PC-9 (cell line): ENCODE results near the gene GPD1L. TPM values are rescaled to one million over a fixed set of nuclear protein-coding genes. Genes with fewer than 3 reads are reported as not detected.

Experiments used
- BruUV-seq: library from RNA; stranded (reverse); fragments of 400-500 nt; replicated peaks from 2 replicates; lab custom pipeline; 2021; lab: Mats Ljungman, UMichigan
- CTCF ChIA-PET: fragments of 300-600 bp; sonication (Branson Sonifier 250); formaldehyde crosslinking; loops from one replicate; lab custom pipeline; 2022; ENCODE audit warnings: antibody characterized with exemption; lab: Charles Lee
- POLR2A ChIA-PET: fragments of 300-600 bp; sonication (Branson Sonifier 250); formaldehyde crosslinking; loops from one replicate; lab custom pipeline; 2022; ENCODE audit warnings: antibody characterized with exemption; ENCODE audit not compliant: unreplicated experiment; lab: Charles Lee
- DNase-seq, 2 experiments: peaks; one replicate each; pipeline versions ENCODE4 v3.0.0 to v3.0.0-alpha.2; 2015 to 2022; ENCODE audit warnings: mixed read lengths in 1 of 2
- H2AFZ ChIP-seq: fragments of 200-600 bp; sonication (generic); 2 replicates; pipeline ENCODE4 v1.8.1; 2017; ENCODE audit warnings: antibody characterized with exemption
- H3F3A ChIP-seq: fragments of 200-600 bp; sonication (generic); 2 replicates; pipeline ENCODE4 v1.8.1; 2017; ENCODE audit warnings: antibody characterized with exemption, mild to moderate bottlenecking, low read depth; ENCODE audit not compliant: insufficient read depth
- H3K27ac ChIP-seq: fragments of 200-600 bp; sonication (generic); 2 replicates; pipeline ENCODE4 v1.6.1; 2016; ENCODE audit warnings: mixed run types
- H3K27me3 ChIP-seq: fragments of 200-600 bp; sonication (generic); 2 replicates; pipeline ENCODE4 v1.6.1; 2016; ENCODE audit warnings: low read depth, mixed run types; ENCODE audit not compliant: insufficient read depth
- H3K36me3 ChIP-seq: fragments of 200-600 bp; sonication (generic); 2 replicates; pipeline ENCODE4 v1.6.1; 2016; ENCODE audit warnings: low read depth, mixed run types
- H3K4me1 ChIP-seq: fragments of 200-600 bp; sonication (generic); replicated peaks from 2 replicates; pipeline ENCODE4 v1.6.1; 2016; ENCODE audit warnings: mixed run types; ENCODE audit not compliant: insufficient read depth
- H3K4me2 ChIP-seq: fragments of 200-600 bp; sonication (generic); 2 replicates; pipeline ENCODE4 v1.6.1; 2017; ENCODE audit warnings: mixed run types
- H3K4me3 ChIP-seq: fragments of 200-600 bp; sonication (generic); 2 replicates; pipeline ENCODE4 v1.6.1; 2016; ENCODE audit warnings: mixed run types
- H3K79me2 ChIP-seq: fragments of 200-600 bp; sonication (generic); 2 replicates; pipeline ENCODE4 v1.6.1; 2017; ENCODE audit warnings: low read depth, mixed run types
- H3K9me2 ChIP-seq: fragments of 200-600 bp; sonication (generic); 2 replicates; pipeline ENCODE4 v1.8.1; 2017; ENCODE audit warnings: mild to moderate bottlenecking; ENCODE audit not compliant: insufficient read depth
- H3K9me3 ChIP-seq: fragments of 200-600 bp; sonication (generic); 2 replicates; pipeline ENCODE4 v1.8.1; 2016; ENCODE audit warnings: low read depth; ENCODE audit not compliant: insufficient read depth
- H4K20me1 ChIP-seq: fragments of 200-600 bp; sonication (generic); 2 replicates; pipeline ENCODE4 v1.8.1; 2017; ENCODE audit not compliant: insufficient read depth
- EZH2 ChIP-seq: fragments of 200-600 bp; sonication (generic); IDR thresholded peaks from 2 replicates; pipeline ENCODE4 v1.8.0; 2017; ENCODE audit warnings: antibody characterized with exemption, low read depth
- intact Hi-C: fragments of 100-400 bp; cut with micrococcal nuclease; formaldehyde crosslinking; loops from one replicate; pipeline ENCODE4 v1.10.0; 2022; ENCODE audit not compliant: unreplicated experiment
- total RNA-seq: library from RNA; stranded (reverse); gene quantifications from 2 replicates; pipeline ENCODE4 v1.2.3, GENCODE V29; 2021
- TF ChIP-seq, protein P1 (sequence below): fragments of 200-600 bp; sonication (generic); conservative IDR thresholded peaks from 2 replicates; pipeline ENCODE4 v1.6.1; 2017; ENCODE audit warnings: mixed run types, antibody characterized with exemption, mild to moderate bottlenecking, moderate library complexity

GPD1L gene
- total RNA-seq, 1 experiment from 2014 or later, result 10.3 TPM

DNA sequence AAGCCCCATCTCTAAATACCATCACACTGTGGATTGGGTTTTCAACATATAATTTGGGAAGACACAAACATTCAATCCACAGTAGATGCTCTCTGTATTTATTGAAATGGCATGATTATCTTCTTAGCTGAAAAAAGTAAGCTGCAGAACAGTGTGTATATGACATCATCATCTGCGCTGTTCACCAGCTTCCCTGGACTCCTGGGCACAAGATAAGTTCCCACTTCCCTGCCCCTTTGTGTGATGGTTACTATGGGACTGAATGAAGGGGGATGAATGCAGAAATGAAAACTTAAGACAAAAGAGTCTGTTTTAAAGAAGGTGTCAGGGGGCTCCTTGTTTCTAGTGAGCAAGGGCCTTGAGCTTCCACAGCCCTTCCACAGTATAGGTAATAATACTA, 20.0 kb upstream of the GPD1L start:
- H3K9me2 ChIP-seq, result no peaks in the 10 kb centered on the region
- no peaks in the 10 kb centered on the region for H3K79me2 ChIP-seq
- H3K4me1 ChIP-seq, result peaks cover 9% of the 10 kb centered on the region; the same call in 1 of the 2 replicates
- no peaks in the 10 kb centered on the region for H4K20me1 ChIP-seq
- intact Hi-C loops, result no loop called here
- H3K9me3 ChIP-seq, result no peaks in the 10 kb centered on the region
- H3F3A ChIP-seq, result no peaks in the 10 kb centered on the region
- ChIA-PET CTCF (no interaction called here), POLR2A (no interaction called here)
- H3K36me3 ChIP-seq, result no peaks in the 10 kb centered on the region
- no peak overlapping the region for H3K4me3 ChIP-seq
- H3K4me2 ChIP-seq, result no peak overlapping the region
- no peak overlapping the region for H3K27ac ChIP-seq
- DNase-seq, result no peak
- H2AFZ ChIP-seq, result no peak overlapping the region
- no TSS peak for BruUV-seq
- no peaks in the 10 kb centered on the region for H3K27me3 ChIP-seq
- TF ChIP-seq EZH2, result no peak
- TF ChIP-seq, protein P1, sequence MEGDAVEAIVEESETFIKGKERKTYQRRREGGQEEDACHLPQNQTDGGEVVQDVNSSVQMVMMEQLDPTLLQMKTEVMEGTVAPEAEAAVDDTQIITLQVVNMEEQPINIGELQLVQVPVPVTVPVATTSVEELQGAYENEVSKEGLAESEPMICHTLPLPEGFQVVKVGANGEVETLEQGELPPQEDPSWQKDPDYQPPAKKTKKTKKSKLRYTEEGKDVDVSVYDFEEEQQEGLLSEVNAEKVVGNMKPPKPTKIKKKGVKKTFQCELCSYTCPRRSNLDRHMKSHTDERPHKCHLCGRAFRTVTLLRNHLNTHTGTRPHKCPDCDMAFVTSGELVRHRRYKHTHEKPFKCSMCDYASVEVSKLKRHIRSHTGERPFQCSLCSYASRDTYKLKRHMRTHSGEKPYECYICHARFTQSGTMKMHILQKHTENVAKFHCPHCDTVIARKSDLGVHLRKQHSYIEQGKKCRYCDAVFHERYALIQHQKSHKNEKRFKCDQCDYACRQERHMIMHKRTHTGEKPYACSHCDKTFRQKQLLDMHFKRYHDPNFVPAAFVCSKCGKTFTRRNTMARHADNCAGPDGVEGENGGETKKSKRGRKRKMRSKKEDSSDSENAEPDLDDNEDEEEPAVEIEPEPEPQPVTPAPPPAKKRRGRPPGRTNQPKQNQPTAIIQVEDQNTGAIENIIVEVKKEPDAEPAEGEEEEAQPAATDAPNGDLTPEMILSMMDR, result no peak

DNA sequence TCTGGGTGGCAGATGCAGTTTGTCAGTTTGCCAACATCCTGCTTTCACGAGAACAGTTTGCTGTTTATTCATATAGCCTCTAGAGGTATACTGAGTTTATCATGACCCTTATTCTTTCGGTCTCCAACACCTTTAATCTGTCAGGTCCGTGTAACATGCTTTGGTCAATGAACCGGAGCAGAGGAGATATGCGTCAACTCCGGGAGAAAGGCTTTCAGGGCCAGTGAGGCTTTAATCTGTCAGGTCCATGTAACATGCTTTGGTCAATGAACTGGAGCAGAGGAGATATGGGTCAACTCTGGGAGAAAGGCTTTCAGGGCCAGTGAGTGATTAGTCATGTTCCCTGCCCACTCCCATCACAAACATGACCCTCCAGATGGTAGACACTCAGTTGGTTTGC, 16.9 kb upstream of the GPD1L start:
- no peaks in the 10 kb centered on the region for H3K9me3 ChIP-seq
- H3K27ac ChIP-seq, result no peak overlapping the region
- no TSS peak for BruUV-seq
- intact Hi-C loops, result no loop called here
- no peaks in the 10 kb centered on the region for H3K36me3 ChIP-seq
- no peaks in the 10 kb centered on the region for H3K4me1 ChIP-seq
- H3F3A ChIP-seq, result no peaks in the 10 kb centered on the region
- H3K4me3 ChIP-seq, result no peak overlapping the region
- no peak for DNase-seq
- POLR2A ChIA-PET, result no interaction called here
- TF ChIP-seq, protein P1, result no peak
- TF ChIP-seq EZH2, result no peak
- no peaks in the 10 kb centered on the region for H3K27me3 ChIP-seq
- no peaks in the 10 kb centered on the region for H3K9me2 ChIP-seq
- H4K20me1 ChIP-seq, result no peaks in the 10 kb centered on the region
- CTCF ChIA-PET, result no interaction called here
- H3K79me2 ChIP-seq, result no peaks in the 10 kb centered on the region
- H3K4me2 ChIP-seq, result no peak overlapping the region
- H2AFZ ChIP-seq, result no peak overlapping the region

DNA sequence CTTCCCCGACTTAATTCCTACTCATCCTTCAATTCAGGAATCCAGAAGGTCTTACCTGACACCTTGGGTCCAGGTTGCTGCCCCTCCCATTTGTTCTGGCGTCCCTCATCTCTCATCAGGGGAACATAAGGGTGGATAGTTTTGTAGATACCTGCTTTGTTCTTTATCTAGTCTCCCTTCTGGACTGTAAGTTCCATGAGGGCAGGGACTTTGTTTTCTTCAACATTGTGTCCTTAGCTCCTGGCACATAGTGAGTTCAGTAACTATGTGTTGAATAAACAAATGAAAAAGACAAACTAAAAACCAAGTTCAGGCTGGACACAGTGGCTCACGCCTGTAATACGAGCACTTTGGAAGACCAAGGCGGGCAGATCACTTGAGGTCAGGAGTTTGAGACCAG, 13.2 kb upstream of the GPD1L start:
- intact Hi-C loops, result no loop called here
- Histone ChIP-seq H3K36me3 (no peaks in the 10 kb centered on the region), H3F3A (no peaks in the 10 kb centered on the region), H3K9me2 (no peaks in the 10 kb centered on the region), H3K79me2 (no peaks in the 10 kb centered on the region), H3K4me3 (no peak overlapping the region), H2AFZ (no peak overlapping the region), H3K27me3 (no peaks in the 10 kb centered on the region), H4K20me1 (no peaks in the 10 kb centered on the region), H3K9me3 (no peaks in the 10 kb centered on the region), H3K27ac (no peak overlapping the region), H3K4me1 (no peaks in the 10 kb centered on the region), H3K4me2 (no peak overlapping the region)
- POLR2A ChIA-PET, result no interaction called here
- no TSS peak for BruUV-seq
- CTCF ChIA-PET, result no interaction called here
- DNase-seq, result no peak
- TF ChIP-seq, protein P1, result no peak
- TF ChIP-seq EZH2, result no peak
